NCI-H446 treated with DMSO at 0.1 percent for 48 hours (cell line): ENCODE measurements around the gene ITIH3.

ENCODE experiments used
- DNase-seq: peaks from one replicate; lab custom pipeline; 2025; lab: John Stamatoyannopoulos, UW

The ITIH3 gene

GRCh38 chr3:52845691-52846431 is 51.3 kb downstream of the ITIH3 start:
- no peak for DNase-seq

GRCh38 chr3:52846432-52846965 is 51.9 kb downstream of the ITIH3 start:
- peak; percentile 57 for DNase-seq

GRCh38 chr3:52847241-52847640 is 52.6 kb downstream of the ITIH3 start:
- DNase-seq, result no peak

GRCh38 chr3:52847726-52848125 is 53.1 kb downstream of the ITIH3 start:
- no peak for DNase-seq

GRCh38 chr3:52848617-52849016 is 54.0 kb downstream of the ITIH3 start:
- no peak for DNase-seq

- no peak for DNase-seq
Measured at GRCh38 chr3:52849656-52850055, 55.1 kb downstream of the ITIH3 start.

- DNase-seq, result peak; percentile 34
Measured at GRCh38 chr3:52851348-52851747, 56.8 kb downstream of the ITIH3 start.

GRCh38 chr3:52852419-52852818 is 57.8 kb downstream of the ITIH3 start:
- no peak for DNase-seq

GRCh38 chr3:52854013-52854412 is 59.4 kb downstream of the ITIH3 start:
- DNase-seq, result no peak

GRCh38 chr3:52856666-52857065 is 62.1 kb downstream of the ITIH3 start:
- DNase-seq, result no peak

GRCh38 chr3:52857133-52857532 is 62.5 kb downstream of the ITIH3 start:
- peak; percentile 65 for DNase-seq

- DNase-seq, result peak; percentile 15
Measured at GRCh38 chr3:52857864-52858263, 63.3 kb downstream of the ITIH3 start.
